A549 treated with ZK216348 at 1 μM for 4 hours (cell line): Measurements from ENCODE around the gene MET. TPM values are rescaled to one million over a fixed set of nuclear protein-coding genes. Genes with fewer than 3 reads are reported as not detected.

Experiments used
- total RNA-seq: library from RNA; stranded (reverse); fragments of 200-300 nt; extraction: Qiagen RNA extraction; gene quantifications from 5 replicates; pipeline ENCODE4 v1.2.3, GENCODE V29; 2022; ENCODE audit warnings: low read depth

The MET gene
- total RNA-seq = 61.2 to 94.9 TPM (median 88.0 TPM) in 5 replicates

GRCh38 chr7:116671681-116672595 lies at the start of gene MET:
MET (plus strand) TSS chr7:116672196; CDS start chr7:116699085, 26,889 bp downstream.

Other genes starting within 250 kb of the MET start
- gene CAV2, start 172.5 kb upstream of the MET start, total RNA-seq = 152 to 218 TPM (median 182 TPM) in 5 replicates
- 448 to 635 TPM (median 529 TPM) in 5 replicates for gene CAV1, start 147.2 kb upstream of the MET start, total RNA-seq
- gene CAPZA2, start 190.4 kb downstream of the MET start, total RNA-seq = 102 to 250 TPM (median 122 TPM) in 5 replicates